Measurements from ENCODE around the gene MPHOSPH6. TPM values are rescaled to one million over a fixed set of nuclear protein-coding genes. Genes with fewer than 3 reads are reported as not detected.

MPHOSPH6 gene
- polyA plus RNA-seq, 1 of the 3 experiments (the other 2 are of a cell fraction) = 9.4 TPM

- H4K20me1 ChIP-seq (ENCODE audit: insufficient read depth) = no peaks in the 10 kb centered on the region
- H2AFZ ChIP-seq (ENCODE audit: low read depth) = no peak overlapping the region
- WGBS (ENCODE audit: low lambda C conversion rate) = 0% methylated on average over 2 of the region's 2 CpGs
- no peak overlapping the region for H3K4me3 ChIP-seq (ENCODE audit: low read depth in 2 of 2, low read length in 1 of 2)
- no peak for DNase-seq
- no peaks in the 10 kb centered on the region for H3F3A ChIP-seq (replicated peaks; ENCODE audit: insufficient read depth)
- H3K4me2 ChIP-seq = no peak overlapping the region
- CTCF ChIA-PET = interaction anchor here (0.6 to 1.7 kb wide), 2 partner anchors 62 to 442 kb away, joined by 3 to 4 read pairs; no protein-coding TSS in a partner anchor
- no peaks in the 10 kb centered on the region for H3K4me1 ChIP-seq (ENCODE audit: control insufficient read depth in 1 of 2, insufficient read depth in 2 of 2, low read depth in 1 of 2, low read length in 1 of 2)
- POLR2A ChIA-PET = no interaction called here
- no peaks in the 10 kb centered on the region for H3K36me3 ChIP-seq (replicated peaks in 1 of 2; ENCODE audit: control insufficient read depth in 1 of 2, insufficient read depth in 2 of 2, low read length in 1 of 2)
- no peaks in the 10 kb centered on the region for H3K9me3 ChIP-seq
- H3K27ac ChIP-seq (ENCODE audit: low read depth in 2 of 2, low read length in 1 of 2) = no peak overlapping the region
- H3K27me3 ChIP-seq (ENCODE audit: insufficient read depth) = no peaks in the 10 kb centered on the region
- no peak overlapping the region for H3K9ac ChIP-seq
- TF ChIP-seq GABPA (IDR thresholded peaks at IDR 0.05; ENCODE audit: low read depth) (no peak), ZBTB33 (IDR thresholded peaks at IDR 0.05; ENCODE audit: borderline replicate concordance, low read depth) (no peak), EP300 (IDR thresholded peaks at IDR 0.05; ENCODE audit: borderline replicate concordance in 1 of 2, low read depth in 1 of 2, low read length in 1 of 2) (no peak), SMC3 (IDR thresholded peaks at IDR 0.05; ENCODE audit: low read depth, low read length) (no peak), POLR2AphosphoS5 (IDR thresholded peaks at IDR 0.05; ENCODE audit: low read depth, low read length) (no peak), FOSL2 (IDR thresholded peaks at IDR 0.05; ENCODE audit: borderline replicate concordance, low read depth) (no peak), MXI1 (IDR thresholded peaks at IDR 0.05; ENCODE audit: low read depth, low read length) (no peak), TEAD4 (IDR thresholded peaks at IDR 0.05; ENCODE audit: borderline replicate concordance, insufficient read depth) (no peak), PBX3 (IDR thresholded peaks at IDR 0.05) (no peak), MEF2A (IDR thresholded peaks at IDR 0.05; ENCODE audit: borderline replicate concordance, low read depth) (no peak), REST (IDR thresholded peaks at IDR 0.05; ENCODE audit: low read depth, low read length) (no peak)
- H3K79me2 ChIP-seq (ENCODE audit: insufficient read depth) = no peaks in the 10 kb centered on the region
- H3K9me2 ChIP-seq = no peaks in the 10 kb centered on the region
Measured at GRCh38 chr16:82201351-82201750, 31.3 kb upstream of the MPHOSPH6 start.

All from SK-N-SH (cell line).